GM19023 (cell line): Measurements from ENCODE around the gene KCNIP4.
A peak's percentile ranks its signal among the peaks of the same experiment; 100 is the strongest.

ENCODE experiments used
- ATAC-seq: cut with Tn5 transposase; IDR thresholded peaks from one replicate; pipeline ENCODE4 v1.9.1; 2021; ENCODE audit warnings: mild to moderate bottlenecking, moderate library complexity; ENCODE audit not compliant: unreplicated experiment

The KCNIP4 gene

DNA sequence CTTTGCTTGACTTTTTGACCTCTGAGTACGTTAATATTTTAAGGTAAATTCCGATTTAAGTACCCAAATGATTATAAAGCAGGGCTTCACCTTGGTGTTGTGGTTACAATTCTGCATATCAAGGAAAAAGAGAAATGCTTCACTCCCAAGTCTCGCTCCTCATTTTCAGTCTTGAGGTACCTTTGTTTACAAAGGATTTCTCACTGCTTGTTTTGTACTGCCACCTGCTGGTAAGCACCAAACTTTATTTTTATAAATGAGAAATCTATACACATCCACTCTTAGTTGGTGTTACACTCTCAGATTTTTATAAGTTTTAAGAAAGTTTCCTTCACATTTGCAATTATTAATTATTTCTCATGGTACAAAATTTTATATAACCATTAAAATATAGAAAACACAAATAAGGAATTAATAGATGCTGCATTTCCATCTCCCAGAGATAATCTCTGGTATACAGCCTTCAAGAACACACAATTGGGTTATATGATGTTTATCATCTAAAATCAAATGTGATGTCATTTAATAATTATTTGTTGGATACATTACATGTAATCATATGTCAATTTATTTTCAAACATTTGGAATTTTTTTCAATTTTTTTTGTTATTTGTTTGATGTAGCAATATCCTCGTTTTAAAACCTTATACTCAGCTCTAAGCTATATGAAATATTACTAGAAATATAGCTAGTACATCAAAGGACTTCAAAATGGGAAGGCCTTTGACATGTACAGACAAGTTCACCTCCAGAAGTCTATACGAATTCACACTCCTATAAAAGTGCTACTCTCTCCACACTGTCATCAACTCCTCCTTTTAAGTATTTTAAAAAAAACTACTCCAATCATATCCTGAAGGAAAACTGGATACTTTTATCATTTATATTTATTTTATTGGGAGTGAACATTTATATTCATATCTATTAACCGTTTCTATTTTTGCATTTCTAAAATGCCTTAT is 179.9 kb downstream of the KCNIP4 start:
- ATAC-seq = no peak

DNA sequence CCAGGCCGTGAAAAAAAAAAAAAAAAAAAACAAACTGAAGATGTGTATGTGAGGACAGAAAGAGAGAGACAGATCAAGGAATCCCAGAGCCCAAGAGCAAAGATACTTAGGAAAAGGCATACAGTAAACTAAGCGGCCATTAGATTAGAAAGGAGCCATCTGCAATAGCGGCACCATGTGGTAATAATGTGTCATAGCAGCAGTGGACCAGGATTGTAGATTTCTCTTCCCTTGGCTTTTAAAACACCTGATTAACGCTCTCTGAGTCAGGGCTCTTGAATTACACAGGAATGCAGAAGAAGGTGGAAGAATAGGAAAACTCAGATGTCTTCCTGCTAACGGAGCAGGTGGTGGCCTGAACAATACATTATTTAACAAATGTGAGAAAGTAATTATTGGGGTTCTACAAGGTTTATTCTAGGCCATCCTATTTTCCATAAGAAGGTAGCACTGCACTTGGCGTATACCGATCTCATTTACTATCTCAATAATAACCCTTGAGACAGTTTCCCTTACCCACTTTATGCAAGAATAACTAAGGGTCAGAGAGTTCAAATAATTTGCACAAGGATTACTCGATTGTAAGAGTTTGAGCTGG is 182.7 kb downstream of the KCNIP4 start:
- peak; percentile 86 for ATAC-seq

DNA sequence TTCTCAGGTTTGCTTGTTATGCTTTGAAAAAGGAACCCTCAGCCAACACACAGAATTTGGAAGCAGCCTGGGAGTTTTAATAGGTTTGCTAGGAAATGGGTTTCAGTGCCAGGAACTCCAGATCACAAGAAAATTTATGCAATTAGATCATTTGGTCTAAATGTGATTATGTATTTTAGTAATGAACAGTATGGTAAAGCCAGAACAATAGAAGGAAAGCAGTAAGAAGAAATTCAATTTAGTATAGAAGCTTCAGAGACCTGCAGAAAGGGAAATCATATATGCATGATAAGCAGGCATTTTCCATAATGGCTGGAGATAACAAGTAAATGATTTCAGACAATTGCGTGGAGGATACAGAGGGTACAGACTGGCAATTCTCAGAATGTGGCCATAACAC is 184.7 kb downstream of the KCNIP4 start:
- ATAC-seq = no peak

DNA sequence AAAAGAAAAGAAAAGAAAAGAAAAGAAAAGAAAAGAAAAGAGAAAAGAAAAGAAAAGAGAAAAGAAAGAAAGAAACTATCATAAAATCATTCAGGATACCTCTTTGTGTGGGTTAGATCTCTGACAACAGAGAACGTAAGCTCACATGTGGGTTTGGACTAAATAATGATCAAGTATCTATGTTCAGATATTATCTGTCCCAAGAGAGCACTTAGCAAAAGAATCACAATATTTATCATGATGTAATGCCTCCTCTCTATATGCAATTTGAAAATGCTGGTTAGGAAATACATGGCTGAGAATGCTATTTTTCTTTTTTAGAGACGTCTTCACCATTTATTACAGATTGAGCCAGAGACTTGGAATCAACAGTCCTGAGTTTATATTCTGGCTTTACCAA is 191.3 kb downstream of the KCNIP4 start:
- ATAC-seq = no peak

DNA sequence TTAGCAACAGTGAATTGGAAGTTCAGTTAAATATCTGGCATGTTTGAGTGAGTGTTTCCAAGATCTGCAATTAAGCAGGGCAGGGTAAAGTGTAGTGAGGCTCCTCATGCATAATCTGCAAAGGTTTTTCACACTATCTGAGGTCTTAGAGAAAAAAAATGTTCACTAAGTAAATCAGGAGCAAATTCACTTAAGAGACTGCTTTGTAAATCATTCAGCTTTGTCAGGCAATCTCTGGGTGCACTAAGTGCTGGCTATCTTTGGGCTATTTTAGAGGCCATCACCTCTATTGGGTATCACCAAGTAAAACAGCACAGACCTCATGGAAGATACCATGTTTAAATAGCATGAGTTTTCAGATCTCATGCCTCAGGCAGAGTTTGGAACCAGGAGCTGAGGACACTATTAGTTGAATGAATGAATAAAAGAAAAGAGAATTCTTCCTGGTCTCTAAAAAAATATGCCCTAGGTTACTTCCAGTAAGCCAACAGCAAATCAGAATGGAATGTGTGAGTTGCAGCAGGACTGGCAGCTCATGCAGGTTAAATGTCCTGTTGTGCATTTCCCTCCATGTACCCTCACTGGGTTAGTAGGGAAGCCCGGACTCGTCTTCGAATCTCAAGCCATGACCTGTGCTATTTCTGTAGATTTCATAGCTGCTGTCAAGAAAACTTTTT is 195.3 kb downstream of the KCNIP4 start:
- ATAC-seq = no peak

DNA sequence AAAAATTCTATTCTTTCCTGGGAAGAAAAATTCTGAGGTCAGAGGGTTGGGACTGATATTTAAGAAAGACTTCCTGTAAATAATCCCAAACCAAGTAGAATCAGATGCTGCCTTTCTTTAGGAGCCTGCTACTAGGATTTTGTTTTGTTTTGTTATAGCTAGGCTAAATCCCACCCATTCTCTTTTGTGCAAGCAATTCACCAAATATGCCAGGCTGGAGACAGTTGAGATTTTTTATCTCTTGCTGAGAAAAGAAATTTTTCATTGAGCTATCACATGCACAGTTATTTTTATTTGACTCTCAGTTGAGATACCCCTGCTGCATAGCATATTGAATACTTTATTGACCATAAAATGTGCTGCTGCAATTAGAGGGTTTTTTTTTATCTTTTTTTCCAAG is 196.0 kb downstream of the KCNIP4 start:
- ATAC-seq = no peak

DNA sequence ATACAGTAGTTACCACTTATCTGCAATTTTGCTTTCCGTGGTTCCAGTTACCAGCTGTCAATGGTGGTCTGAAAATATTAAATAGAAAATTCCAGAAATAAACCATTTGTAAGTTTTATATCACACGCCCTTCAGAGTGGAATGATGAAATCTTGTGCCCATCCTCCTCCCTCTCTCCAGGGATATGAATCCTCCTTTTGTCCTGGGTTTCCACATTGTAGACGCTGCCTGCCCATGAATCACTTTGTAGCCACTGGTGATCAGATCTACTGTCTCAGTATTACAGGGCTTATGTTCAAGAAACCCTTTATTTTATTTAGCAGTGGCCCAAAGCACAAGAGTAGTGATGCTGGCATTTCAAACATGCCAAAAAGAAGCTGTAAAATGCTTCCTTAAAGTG is 198.6 kb downstream of the KCNIP4 start:
- no peak for ATAC-seq

DNA sequence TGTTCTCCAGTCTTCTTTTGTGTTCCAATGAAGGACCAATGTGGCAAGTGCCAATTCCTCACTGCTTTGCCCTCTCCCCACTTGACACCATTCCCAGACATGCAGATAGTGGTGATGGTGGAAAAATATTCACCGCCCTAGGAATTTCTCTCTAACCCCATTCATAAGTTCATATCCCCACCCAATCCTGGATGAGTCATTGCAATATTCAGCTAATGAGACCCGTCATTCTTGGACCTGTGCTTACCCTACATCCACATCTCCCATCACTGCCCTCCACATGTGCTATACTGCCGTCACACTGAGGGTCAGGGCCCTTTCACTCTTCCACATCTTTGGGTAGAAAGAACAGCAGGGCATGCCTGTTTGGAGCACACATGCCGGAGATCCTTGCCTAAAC is 199.2 kb downstream of the KCNIP4 start:
- ATAC-seq = no peak

DNA sequence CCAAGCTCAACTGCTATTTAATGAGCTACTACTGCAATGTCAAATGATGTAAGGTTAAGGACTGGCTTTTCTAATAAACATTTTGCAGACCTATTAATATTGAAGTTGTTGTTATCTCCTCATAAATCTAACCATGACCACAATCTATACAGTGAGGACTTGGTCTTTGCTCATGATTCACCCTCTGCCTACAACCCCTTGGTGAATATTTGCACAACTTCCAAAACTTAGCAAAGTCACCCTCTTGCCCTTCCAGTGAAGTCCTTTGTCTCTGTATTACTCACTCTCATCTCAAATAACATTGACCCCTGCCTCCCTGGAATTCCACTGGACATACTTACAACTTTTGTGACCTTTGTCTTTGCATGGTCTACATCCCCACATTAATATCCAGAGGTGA is 204.5 kb downstream of the KCNIP4 start:
- no peak for ATAC-seq

DNA sequence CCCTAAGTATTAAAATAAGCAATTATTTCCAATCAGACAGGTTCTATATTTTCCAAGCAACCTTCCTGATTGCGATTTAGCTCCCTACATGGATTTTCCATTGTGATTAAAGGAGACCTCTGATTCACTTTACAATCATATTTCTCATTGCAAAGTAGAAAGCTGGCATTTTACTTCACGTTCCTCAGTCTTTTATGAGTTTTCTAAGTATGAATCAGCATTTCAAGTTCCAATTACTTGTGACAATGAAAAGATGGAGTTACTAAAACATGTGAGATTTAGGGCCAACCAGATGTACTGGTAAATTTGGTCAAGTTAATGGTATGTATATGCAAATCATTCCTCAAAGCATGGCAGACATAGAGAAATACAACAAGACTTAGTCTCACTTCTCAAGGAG is 206.2 kb downstream of the KCNIP4 start:
- ATAC-seq = no peak

DNA sequence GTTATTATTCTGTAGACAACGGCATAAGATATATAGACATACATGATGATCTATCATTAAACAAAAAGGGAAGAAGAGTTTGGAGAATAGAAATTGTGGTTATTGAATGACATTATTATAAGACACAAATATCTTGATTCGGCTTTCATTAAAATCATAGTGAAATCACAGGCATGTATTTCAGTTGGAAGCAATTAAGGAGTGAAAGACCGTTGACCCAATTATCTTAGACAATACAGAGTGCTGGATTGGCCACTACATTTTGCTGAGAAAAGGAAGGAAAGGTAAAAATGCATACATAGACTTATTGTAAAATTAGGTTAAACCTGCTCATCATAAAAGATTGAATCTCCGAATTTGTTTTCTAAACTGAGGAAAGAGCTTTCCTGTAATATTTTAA is 209.8 kb downstream of the KCNIP4 start:
- ATAC-seq = no peak

DNA sequence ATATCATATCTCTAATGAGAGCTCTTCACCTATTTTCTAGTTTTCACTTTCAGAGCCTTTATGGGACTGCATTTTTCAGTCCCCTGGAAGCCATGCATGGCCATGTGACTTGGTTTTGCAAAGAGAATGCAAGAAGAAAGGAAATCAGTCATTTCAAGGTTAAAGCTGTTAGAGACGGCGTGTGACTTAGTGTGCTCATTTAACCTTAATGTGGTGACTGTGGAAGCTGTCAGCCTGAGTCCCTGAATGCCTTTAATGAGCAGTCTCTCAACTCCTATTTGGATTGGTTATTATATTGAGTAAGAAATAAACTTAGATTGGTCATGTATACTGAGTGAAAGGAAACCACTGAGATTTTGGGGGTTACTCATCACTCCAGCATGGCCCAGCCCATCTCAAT is 212.7 kb downstream of the KCNIP4 start:
- no peak for ATAC-seq

DNA sequence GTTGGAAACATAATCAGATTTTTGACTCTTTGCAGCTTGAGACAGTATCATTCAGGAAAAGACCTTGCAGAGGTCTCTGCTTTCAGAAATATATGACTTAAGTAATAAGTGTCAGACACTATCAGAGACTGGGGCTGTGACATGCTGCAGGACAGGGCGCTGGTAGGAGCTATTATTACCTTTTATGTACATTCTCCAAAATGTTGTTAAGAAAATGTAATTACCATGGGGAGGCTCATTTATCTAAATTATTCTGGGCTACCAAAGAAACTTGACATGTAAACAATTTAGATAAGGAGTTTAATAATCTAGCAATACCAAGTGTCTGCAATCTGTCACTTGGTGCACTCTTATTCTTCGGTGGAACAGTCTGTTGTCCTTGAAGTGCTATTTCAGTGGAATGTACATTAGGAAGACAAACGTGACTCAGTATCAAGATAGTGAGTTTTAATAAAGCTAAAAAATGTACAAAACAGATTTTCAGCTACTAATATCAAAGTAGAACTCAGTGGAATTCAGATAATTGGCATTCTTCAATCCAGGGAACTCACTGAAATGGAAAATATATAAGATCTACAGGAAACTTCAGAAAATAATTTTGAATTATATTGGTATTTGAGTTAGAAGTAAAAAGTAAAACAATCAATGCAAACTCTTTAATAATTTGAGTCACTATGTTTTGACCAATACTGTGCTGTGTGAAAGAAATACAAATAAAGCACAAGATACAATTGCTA is 214.5 kb downstream of the KCNIP4 start:
- ATAC-seq = no peak

DNA sequence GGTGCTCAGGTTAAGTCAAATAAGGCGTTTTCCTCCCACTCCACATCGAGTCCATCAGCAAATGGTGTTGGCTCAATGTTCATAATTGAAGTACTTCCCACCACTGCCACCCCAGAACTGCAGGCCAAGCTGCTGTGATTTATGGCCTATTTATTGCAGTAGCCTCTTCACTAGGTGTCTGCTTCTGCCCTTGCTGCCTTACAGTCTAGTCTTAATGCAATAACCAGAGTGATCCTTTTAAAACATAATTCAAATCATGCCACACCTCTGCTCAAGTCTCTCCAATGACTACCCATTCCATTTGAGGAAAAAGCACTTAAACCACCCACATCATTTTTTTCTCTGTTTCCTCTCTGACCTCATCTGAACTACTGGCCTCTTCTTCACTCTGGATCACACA is 220.3 kb downstream of the KCNIP4 start:
- ATAC-seq = no peak

DNA sequence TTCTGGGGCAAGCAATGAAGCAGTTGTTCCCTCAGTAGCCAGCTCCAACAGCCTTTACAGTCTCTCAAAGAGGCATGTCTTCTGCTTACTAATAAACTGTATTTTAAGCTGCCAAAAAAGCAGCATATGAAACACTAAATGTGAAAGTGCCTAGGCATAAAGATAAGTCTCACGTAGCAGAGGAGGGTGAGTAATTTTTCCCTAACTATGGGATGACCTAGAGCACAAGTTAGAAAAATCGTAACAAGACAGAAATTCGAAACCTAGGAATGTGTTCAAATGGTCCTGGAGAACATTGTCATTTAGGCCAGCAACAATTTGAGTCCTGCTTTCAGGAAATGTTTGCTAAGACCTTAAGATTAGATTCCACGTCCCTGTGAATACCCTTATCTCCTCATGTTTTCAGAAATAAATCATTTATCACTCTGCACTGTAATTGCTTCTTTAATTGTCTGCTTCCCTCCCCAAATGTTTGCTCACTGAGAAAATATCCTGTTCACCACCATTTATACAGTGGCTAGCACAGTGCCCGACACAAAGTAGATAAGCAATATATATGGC is 222.2 kb downstream of the KCNIP4 start:
- ATAC-seq = no peak

DNA sequence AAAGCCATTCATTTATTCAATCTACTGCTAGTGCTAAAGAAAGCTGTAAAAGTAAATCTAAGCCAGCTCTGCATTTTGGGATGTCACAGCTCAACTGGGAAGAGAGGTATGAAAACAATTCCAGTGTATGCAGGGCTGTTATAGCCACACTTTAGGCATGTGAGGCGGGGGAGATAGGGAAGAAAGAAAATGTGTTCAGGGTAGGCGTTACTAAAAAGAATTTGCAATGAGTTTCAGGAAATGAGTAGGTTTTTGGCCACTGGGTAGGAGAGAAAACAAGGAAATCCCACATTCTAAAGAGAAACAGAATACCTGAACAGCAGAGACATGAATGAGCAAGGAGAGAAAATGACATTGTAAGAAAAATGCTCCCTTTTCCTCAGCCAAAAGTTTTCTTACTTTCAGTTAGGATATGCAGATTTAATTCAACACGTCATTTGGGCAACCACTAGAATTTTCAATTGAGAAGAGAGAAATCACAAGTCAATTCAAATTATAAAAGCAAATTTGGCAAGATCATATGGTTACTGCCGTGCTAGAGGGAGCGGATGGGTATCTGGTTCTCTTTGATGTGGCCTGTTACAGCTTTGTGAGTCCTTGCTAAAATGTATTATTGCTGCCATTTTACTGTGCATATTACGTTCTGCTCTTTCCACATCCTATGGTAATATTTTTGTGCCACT is 226.3 kb downstream of the KCNIP4 start:
- ATAC-seq = no peak

DNA sequence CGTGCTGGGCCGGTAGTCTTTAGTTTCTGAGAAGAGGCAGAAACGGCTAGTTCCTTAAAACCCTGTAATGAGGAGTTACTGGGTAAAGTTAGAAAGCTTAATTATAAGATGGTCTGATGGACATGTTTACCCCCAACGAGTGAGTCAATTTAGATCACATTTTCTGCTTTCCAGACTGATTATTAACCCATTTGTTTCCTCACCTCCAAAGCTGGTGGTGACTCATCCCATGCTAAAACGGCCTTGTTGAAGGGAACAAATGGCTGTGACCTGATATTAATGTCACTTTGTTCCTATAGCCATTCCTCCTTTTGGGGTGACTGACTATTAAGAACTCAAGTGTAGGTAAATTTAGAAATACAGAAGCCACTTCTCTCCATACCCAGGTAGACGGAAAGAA is 232.0 kb downstream of the KCNIP4 start:
- no peak for ATAC-seq

DNA sequence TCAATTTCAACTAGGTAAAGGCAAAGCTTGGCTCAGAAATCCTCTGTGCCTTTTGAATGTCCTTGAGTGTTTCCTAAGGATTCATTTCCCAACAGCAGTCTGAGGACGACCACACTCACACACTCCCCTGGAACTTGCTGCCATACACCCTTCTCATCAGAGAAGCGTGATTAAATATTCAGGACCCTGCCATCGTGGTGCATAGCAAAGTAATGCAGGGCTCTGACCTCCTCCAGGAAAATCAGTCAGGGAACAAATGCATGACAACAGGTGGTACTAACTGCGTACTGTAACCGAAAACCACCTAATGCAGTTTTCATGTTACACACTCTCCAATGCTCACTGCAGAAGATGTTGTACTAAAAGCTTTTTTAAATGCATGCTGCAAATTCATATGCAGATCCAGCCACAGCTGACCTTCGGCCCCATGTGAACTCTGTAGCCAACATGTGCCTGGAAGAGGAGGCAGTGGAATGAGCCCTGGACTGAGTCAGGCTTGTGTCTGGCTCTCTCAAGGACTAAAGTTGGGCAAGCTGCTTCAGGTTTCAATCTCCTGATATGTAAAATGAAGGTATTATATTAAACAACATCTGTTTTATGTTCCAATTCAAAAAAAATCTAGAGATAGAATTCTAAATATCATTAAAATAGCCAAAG is 238.3 kb downstream of the KCNIP4 start:
- ATAC-seq = no peak

DNA sequence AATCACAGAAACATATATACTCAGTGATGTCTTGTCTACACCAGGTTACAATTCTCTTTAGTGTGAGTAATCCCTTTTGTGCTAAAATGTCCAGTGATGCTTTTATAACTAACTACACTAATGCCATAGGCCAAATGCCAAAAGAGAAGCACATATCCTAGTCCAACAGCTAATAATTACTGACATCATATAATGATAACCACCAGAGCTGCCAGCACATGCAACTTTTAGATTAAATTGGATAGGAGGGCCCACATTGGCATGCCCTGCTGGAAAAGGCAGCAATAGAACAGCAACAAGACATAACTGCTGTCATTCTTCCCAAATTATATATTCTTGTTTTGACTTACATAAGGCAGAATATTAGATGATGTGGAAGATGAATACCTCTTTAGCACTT is 238.8 kb downstream of the KCNIP4 start:
- ATAC-seq = no peak

DNA sequence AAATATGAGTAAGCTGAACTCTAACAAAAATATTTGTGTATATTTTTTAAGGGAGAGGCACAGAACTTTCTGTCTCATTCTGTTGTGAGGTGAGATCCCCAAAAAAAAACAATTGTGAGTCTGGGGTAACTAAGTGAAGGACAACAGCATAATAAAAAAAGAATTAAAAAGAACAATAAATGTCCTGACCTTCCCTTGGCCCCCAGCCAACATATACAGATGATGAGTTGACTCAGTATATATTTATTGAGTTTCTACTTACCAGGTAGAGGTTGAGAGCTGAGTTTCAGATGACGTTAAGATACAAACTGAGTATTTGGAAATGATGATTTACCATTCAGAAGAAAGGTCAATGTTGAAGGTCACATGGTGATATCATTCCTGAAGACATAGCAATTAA is 239.5 kb downstream of the KCNIP4 start:
- no peak for ATAC-seq
